HepG2 (cell line): ENCODE data around the gene TRPC1.

ENCODE experiments used
- BCL6 ChIP-seq: IDR thresholded peaks from 2 replicates; pipeline ENCODE4 v1.6.1; 2016; ENCODE audit warnings: missing genetic modification reagents, missing compliant biosample characterization
- ESRRA ChIP-seq: sonication (generic); formaldehyde crosslinking; IDR thresholded peaks from 2 replicates; pipeline ENCODE4 v1.5.1; 2020; ENCODE audit warnings: mild to moderate bottlenecking, low read depth, missing genetic modification reagents
- GABPA ChIP-seq, 2 experiments: IDR thresholded peaks; 2 replicates each; pipeline ENCODE4 v1.6.1; 2011 to 2016; ENCODE audit warnings: low read depth in 2 of 2, low read length in 1 of 2, missing biosample characterization in 1 of 2, missing genetic modification characterization in 1 of 2
- NPAS2 ChIP-seq: sonication (generic); formaldehyde crosslinking; IDR thresholded peaks from 2 replicates; pipeline ENCODE4 v1.8.0; 2022; ENCODE audit warnings: mild to moderate bottlenecking, missing genetic modification reagents, borderline replicate concordance

- TF ChIP-seq NPAS2 (CRISPR knock-in tag) (no peak), ESRRA (CRISPR knock-in tag) (no peak), BCL6 (no peak), GABPA (IDR thresholded peaks at IDR 0.05; ENCODE audit: low read depth, low read length) (no peak), GABPA (CRISPR knock-in tag; IDR thresholded peaks at IDR 0.05; ENCODE audit: low read depth) (no peak)
Measured at GRCh38 chr3:142815803-142816202, 92.0 kb downstream of the TRPC1 start.
